ENCODE measurements around the gene DLGAP1. TPM values are rescaled to one million over a fixed set of nuclear protein-coding genes. Genes with fewer than 3 reads are reported as not detected.
"Not testable (repeated sequence)": the region's sequence is repeated elsewhere in the genome, so short reads cannot be mapped to it uniquely, and the experiment has no call there.

DLGAP1 gene
- total RNA-seq, 4 donors from 2014 or later, result 1.2 to 1.4 (median 1.4) TPM

DNA sequence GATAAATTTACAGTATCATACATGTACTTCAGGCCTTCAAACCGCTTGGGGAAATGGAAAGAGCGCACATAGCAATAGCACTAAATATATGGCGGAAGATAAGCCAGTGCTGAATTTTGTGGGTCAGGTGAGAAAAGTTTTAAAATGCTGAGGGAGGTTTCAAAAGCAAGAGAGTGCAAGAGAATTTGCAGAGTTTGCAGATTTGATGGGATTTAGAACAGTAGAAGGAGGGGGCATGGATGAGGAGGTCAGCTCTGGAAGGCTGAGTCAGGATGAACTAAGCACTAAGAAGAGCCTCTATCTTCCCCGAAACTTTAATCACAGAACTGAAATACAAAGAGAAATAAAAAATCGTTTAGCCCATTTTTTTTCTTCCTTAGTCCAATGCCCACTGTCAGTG lies 145.9 kb downstream of the DLGAP1 start:
- 78% methylated on average over 5 of the region's 5 CpGs for WGBS
- intact Hi-C loops (cut with DNase I), result no loop called here

GRCh38 chr18:4308576-4308975 lies 146.5 kb downstream of the DLGAP1 start:
- intact Hi-C loops (cut with DNase I), result no loop called here
- H3K4me1 ChIP-seq, result no peaks in the 10 kb centered on the region
- H3K4me3 ChIP-seq, result no peak overlapping the region
- no peaks in the 10 kb centered on the region for H3K36me3 ChIP-seq
- DNase-seq (ENCODE audit: extremely low spot score), result no peak
- WGBS, result 82% methylated on average over 5 of the region's 5 CpGs
- H3K9me3 ChIP-seq, result no peaks in the 10 kb centered on the region
- H3K27me3 ChIP-seq, result no peaks in the 10 kb centered on the region
- TF ChIP-seq POLR2AphosphoS5 (IDR thresholded peaks at IDR 0.05), result no peak
- TF ChIP-seq EP300 (IDR thresholded peaks at IDR 0.05), result no peak
- TF ChIP-seq POLR2A (IDR thresholded peaks at IDR 0.05; ENCODE audit: low read depth), result no peak
- TF ChIP-seq, protein P1, sequence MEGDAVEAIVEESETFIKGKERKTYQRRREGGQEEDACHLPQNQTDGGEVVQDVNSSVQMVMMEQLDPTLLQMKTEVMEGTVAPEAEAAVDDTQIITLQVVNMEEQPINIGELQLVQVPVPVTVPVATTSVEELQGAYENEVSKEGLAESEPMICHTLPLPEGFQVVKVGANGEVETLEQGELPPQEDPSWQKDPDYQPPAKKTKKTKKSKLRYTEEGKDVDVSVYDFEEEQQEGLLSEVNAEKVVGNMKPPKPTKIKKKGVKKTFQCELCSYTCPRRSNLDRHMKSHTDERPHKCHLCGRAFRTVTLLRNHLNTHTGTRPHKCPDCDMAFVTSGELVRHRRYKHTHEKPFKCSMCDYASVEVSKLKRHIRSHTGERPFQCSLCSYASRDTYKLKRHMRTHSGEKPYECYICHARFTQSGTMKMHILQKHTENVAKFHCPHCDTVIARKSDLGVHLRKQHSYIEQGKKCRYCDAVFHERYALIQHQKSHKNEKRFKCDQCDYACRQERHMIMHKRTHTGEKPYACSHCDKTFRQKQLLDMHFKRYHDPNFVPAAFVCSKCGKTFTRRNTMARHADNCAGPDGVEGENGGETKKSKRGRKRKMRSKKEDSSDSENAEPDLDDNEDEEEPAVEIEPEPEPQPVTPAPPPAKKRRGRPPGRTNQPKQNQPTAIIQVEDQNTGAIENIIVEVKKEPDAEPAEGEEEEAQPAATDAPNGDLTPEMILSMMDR (IDR thresholded peaks at IDR 0.05), result no peak
- H3K27ac ChIP-seq (replicated peaks in 1 of 4), result no peak overlapping the region

More for the DNA sequence above, 145.9 kb downstream of the DLGAP1 start:
- TF ChIP-seq, protein P1 (IDR thresholded peaks at IDR 0.05), result no peak
- TF ChIP-seq EP300 (IDR thresholded peaks at IDR 0.05) (no peak), POLR2A (IDR thresholded peaks at IDR 0.05; ENCODE audit: low read depth) (no peak), POLR2AphosphoS5 (IDR thresholded peaks at IDR 0.05) (no peak)
- DNase-seq (ENCODE audit: extremely low spot score), result no peak
- Histone ChIP-seq H3K4me1 (no peaks in the 10 kb centered on the region), H3K36me3 (no peaks in the 10 kb centered on the region), H3K9me3 (no peaks in the 10 kb centered on the region), H3K27ac (replicated peaks in 1 of 4) (no peak overlapping the region), H3K27me3 (no peaks in the 10 kb centered on the region), H3K4me3 (no peak overlapping the region)

DNA sequence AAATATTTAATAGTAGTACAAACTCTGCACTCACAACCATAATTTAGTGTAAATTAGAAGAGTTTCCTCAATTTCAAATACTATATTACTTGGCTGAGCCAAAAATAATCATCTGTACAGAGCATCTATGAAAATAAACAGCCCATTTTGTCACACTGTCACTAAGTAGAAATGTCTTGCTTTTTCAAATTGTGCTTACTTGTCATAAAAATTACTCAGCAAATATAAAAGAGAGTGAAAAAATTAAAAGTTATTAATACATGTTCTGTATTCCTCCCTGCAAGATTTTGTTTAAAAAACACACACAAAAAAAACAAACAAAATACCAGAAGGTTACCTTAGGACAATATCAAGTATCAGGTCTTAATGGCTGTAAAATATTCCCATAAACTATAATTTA lies 155.7 kb downstream of the DLGAP1 start:
- intact Hi-C loops (cut with DNase I), result no loop called here
- TF ChIP-seq, protein P1 (IDR thresholded peaks at IDR 0.05), result no peak
- TF ChIP-seq EP300 (IDR thresholded peaks at IDR 0.05) (no peak), POLR2AphosphoS5 (IDR thresholded peaks at IDR 0.05) (no peak), POLR2A (IDR thresholded peaks at IDR 0.05; ENCODE audit: low read depth) (no peak)
- H3K9me3 ChIP-seq, result no peaks in the 10 kb centered on the region
- H3K36me3 ChIP-seq, result no peaks in the 10 kb centered on the region
- H3K4me3 ChIP-seq, result no peak overlapping the region
- no peak overlapping the region for H3K27ac ChIP-seq (replicated peaks in 1 of 4)
- H3K4me1 ChIP-seq, result no peaks in the 10 kb centered on the region
- no peak for DNase-seq (ENCODE audit: extremely low spot score)
- peaks cover 0 to 9% (median 0%) of the 10 kb centered on the region in 4 donors for H3K27me3 ChIP-seq

- Histone ChIP-seq H3K36me3 (no peaks in the 10 kb centered on the region), H3K27ac (replicated peaks in 1 of 4) (no peak overlapping the region), H3K4me1 (no peaks in the 10 kb centered on the region), H3K27me3 (peaks cover 0 to 9% (median 0%) of the 10 kb centered on the region in 4 donors), H3K4me3 (no peak overlapping the region), H3K9me3 (no peaks in the 10 kb centered on the region)
- TF ChIP-seq, protein P1 (IDR thresholded peaks at IDR 0.05), result no peak
- TF ChIP-seq POLR2AphosphoS5 (IDR thresholded peaks at IDR 0.05), result no peak
- no peak for TF ChIP-seq EP300 (IDR thresholded peaks at IDR 0.05)
- no peak for TF ChIP-seq POLR2A (IDR thresholded peaks at IDR 0.05; ENCODE audit: low read depth)
- 88% methylated on average over 1 of the region's 1 CpG for WGBS
- intact Hi-C loops (cut with DNase I), result no loop called here
- no peak for DNase-seq (ENCODE audit: extremely low spot score)
Observed at GRCh38 chr18:4293337-4293736, 161.8 kb downstream of the DLGAP1 start.

DNA sequence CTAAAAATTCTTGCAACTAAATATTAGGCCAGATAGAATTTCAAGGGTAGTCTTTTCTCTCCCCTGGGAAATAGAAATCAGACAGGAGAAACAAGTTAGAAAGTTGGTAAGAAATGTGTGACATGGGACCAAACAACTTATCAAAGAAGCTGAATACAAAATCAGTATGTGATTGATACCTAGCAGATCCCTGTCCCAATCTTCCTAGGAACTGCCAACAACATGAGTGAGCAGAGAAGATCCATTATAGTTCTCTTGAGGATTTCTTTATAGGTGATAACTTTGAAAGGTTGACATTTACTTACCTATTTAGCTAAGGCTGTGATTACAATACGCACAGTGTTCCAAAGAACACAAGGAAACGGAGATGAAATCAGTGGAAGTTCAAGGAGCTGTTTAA lies 162.4 kb downstream of the DLGAP1 start:
- DNase-seq (ENCODE audit: extremely low spot score), result no peak
- no peaks in the 10 kb centered on the region for H3K9me3 ChIP-seq
- no peak overlapping the region for H3K27ac ChIP-seq (replicated peaks in 1 of 4)
- intact Hi-C loops (cut with DNase I), result no loop called here
- no peaks in the 10 kb centered on the region for H3K36me3 ChIP-seq
- peaks cover 0 to 9% (median 0%) of the 10 kb centered on the region in 4 donors for H3K27me3 ChIP-seq
- no peaks in the 10 kb centered on the region for H3K4me1 ChIP-seq
- 78% methylated on average over 2 of the region's 2 CpGs for WGBS
- TF ChIP-seq, protein P1 (IDR thresholded peaks at IDR 0.05), result no peak
- TF ChIP-seq EP300 (IDR thresholded peaks at IDR 0.05) (no peak), POLR2AphosphoS5 (IDR thresholded peaks at IDR 0.05) (no peak), POLR2A (IDR thresholded peaks at IDR 0.05; ENCODE audit: low read depth) (no peak)
- no peak overlapping the region for H3K4me3 ChIP-seq

DNA sequence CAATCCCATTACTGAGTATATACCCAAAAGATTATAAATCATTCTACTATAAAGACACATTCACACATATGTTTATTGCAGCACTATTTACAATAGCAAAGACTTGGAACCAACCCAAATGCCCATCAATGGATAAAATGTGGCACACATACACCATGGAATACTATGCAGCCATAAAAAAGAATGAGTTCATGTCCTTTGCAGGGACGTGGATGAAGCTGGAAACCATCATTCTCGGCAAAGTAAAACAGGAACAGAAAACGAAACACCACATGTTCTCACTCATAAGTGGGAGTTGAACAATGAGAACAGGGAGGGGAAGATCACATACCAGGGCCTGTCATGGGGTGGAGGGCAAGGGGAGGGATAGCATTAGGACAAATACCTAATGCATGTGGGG lies 167.8 kb downstream of the DLGAP1 start:
- H3K4me1 ChIP-seq; H3K36me3 ChIP-seq; H3K9me3 ChIP-seq; H3K4me3 ChIP-seq; H3K27ac ChIP-seq (replicated peaks in 1 of 4); DNase-seq (ENCODE audit: extremely low spot score); intact Hi-C loops (cut with DNase I); H3K27me3 ChIP-seq: not testable (repeated sequence)
- 77% methylated on average over 3 of the region's 3 CpGs for WGBS
